GM13976 (cell line): Measurements from ENCODE around the gene CNTNAP2.

Experiments used
- DNase-seq: peaks from one replicate; pipeline ENCODE4 v3.0.0; 2012; ENCODE audit warnings: low spot score
- CTCF ChIP-seq: IDR thresholded peaks from 2 replicates; pipeline ENCODE4 v1.5.1; 2012; ENCODE audit warnings: borderline replicate concordance, mild to moderate bottlenecking; ENCODE audit not compliant: insufficient read depth; ENCODE audit errors: extremely low read depth, missing control alignments, control extremely low read depth
- in situ Hi-C: fragments of 300-500 bp; cut with MboI; formaldehyde crosslinking; loops from one replicate; pipeline ENCODE4 v1.12.0; 2022; ENCODE audit warnings: low sequenced_read_pairs, mixed read lengths, inconsistent platforms; ENCODE audit not compliant: unreplicated experiment

Gene CNTNAP2

DNA sequence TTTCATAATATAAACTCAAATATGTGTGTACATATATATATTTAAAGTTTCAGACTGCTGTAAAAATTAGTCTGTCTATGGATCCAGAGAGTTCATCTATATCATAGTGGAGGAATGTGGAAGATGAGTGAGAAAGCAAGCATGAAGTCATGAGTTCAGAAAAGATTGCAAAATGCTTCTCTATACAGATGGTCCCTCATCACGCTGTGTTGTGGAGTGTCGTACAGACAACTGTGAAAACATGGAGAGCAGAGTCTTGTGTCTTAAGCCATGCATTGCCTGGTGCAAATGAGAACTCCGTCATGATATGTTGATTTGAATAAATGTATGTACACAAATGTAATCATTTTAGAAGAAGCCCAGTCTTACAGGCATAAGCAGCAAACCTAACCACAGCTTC is 316.9 kb downstream of the CNTNAP2 start:
- in situ Hi-C loops: no loop called here
- no peak for DNase-seq
- TF ChIP-seq CTCF: no peak

DNA sequence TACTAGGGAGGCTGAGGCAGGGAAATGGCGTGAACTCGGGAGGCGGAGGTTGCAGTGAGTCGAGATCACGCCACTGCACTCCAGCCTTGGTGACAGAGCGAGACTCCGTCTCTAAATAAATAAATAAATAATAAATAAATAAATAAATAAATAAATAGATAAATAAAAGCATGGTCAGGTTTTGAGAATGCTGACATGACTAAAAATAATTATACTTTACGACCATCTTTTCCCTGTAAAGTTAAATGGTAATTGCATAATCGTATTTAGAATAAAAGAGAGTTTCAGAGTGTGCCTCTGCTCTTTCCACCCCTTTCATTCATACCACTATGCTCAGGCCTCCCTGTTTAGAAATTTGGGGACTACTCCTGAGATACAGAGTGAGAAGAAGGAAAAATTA is 326.5 kb downstream of the CNTNAP2 start:
- DNase-seq: no peak
- no peak for TF ChIP-seq CTCF
- in situ Hi-C loops: no loop called here

DNA sequence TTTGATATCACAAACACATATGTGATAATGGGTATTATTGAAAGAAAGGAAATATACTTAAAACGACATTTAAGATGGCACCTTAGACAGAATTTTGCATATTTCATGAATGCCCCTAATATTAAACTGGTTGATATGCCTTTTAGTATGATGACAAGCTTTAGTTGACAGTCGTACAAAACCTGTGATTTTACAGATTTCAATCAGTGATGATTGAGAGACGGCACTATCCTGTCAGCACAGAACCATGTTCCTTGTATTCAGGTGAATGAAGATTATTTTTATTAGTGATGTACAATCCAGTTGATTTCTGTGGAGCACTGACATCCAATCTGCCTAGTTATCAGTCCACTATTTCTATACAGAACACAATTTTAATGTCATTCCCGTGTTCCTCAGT is 333.0 kb downstream of the CNTNAP2 start:
- DNase-seq: no peak
- no peak for TF ChIP-seq CTCF
- in situ Hi-C loops: no loop called here

- DNase-seq: no peak
- in situ Hi-C loops: no loop called here
- TF ChIP-seq CTCF: no peak
Observed at GRCh38 chr7:146455091-146455655, 338.6 kb downstream of the CNTNAP2 start.

DNA sequence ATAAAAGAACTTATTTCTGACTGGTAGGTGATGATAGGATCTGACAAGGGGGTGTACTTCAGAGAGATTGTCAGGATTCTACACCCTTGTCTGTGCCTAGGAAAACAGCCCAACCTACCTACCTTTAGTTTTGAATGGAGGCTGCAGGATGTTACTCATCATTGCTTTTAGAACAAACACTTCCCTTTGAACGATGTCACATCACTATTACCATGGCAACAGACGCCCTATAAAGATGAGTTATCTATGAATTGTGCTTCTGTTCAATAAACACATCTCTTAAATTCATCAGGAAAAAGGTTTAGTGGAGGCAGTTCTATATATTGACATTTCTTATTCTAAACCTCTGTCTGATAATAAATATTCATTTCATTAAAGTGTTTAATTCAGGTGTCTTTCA is 362.4 kb downstream of the CNTNAP2 start:
- in situ Hi-C loops: no loop called here
- no peak for TF ChIP-seq CTCF
- DNase-seq: no peak

- in situ Hi-C loops: no loop called here
- no peak for DNase-seq
- no peak for TF ChIP-seq CTCF
Observed at GRCh38 chr7:146486519-146486918, 369.9 kb downstream of the CNTNAP2 start.

DNA sequence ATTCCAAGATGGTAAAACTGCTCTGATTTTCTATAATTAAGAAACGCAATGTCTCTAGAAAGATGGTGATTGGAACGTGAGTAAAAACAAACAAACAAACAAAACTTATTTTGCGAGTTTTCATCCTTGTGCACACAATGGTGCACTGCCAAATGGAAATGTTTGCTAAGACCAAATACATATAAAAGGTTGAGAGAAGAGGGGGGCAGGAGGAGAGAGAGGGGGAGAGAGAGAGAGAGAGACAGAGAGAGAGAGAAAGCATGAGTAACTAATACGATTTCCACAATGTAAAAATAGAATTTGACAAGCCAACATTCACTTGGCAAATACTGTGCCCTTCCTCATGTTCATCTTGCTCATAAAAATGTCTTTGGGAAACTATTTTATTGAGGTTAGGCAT is 375.4 kb downstream of the CNTNAP2 start:
- in situ Hi-C loops: no loop called here
- no peak for DNase-seq
- TF ChIP-seq CTCF: no peak
